T-helper 2 cell treated with Interferon-gamma antibody and Interleukin-4, amounts not matched to agents 5 μg/mL and 100 μg/mL, for 36 hours (primary cell): Measurements from ENCODE around the gene SECISBP2L.

Experiments
- DNase-seq: peaks from one replicate; pipeline ENCODE4 v3.0.0; 2021; ENCODE audit warnings: low spot score
- H3K27ac Mint-ChIP-seq: one replicate; pipeline ENCODE4 v1.8.0; 2021; ENCODE audit warnings: mild to moderate bottlenecking, mixed read lengths
- H3K27me3 Mint-ChIP-seq: one replicate; pipeline ENCODE4 v1.8.0; 2021; ENCODE audit warnings: low read depth, mixed read lengths
- H3K36me3 Mint-ChIP-seq: one replicate; pipeline ENCODE4 v1.8.0; 2021; ENCODE audit warnings: low read depth, mixed read lengths
- H3K4me1 Mint-ChIP-seq: one replicate; pipeline ENCODE4 v1.8.0; 2021; ENCODE audit warnings: low read depth, mixed read lengths
- H3K4me3 Mint-ChIP-seq: one replicate; pipeline ENCODE4 v1.8.0; 2022; ENCODE audit warnings: mild to moderate bottlenecking, moderate library complexity, mixed read lengths
- H3K9me3 Mint-ChIP-seq: one replicate; pipeline ENCODE4 v1.8.0; 2021; ENCODE audit warnings: mixed read lengths

Gene SECISBP2L

DNA sequence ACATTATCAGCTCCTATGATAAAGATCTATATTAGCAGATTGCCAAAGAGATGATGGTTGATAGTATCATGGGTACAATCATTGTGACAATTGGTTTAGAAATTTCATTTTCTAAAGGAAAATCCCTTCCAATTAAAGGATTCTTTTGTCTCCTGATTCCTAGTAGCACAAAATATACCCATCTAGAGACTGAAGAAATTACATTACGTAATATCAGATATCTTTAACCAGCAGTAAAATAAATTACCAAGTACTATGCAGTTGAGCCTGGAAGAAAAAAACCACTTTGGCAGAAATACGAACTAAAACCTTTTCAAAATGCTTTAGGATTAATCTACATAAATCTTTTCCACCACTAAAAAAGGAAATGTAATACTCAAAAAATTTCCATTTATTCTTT lies 46.9 kb downstream of the SECISBP2L start:
- Mint-ChIP-seq H3K9me3 (peaks cover 13% of the 10 kb centered on the region), H3K27ac (no peak overlapping the region), H3K4me3 (no peak overlapping the region), H3K4me1 (no peaks in the 10 kb centered on the region), H3K36me3 (peaks cover 35% of the 10 kb centered on the region), H3K27me3 (no peaks in the 10 kb centered on the region)
- DNase-seq: no peak

GRCh38 chr15:48996276-48996675 lies 50.0 kb downstream of the SECISBP2L start:
- Mint-ChIP-seq H3K4me3 (no peak overlapping the region), H3K36me3 (peaks cover 41% of the 10 kb centered on the region), H3K27ac (no peak overlapping the region), H3K9me3 (no peaks in the 10 kb centered on the region), H3K4me1 (no peaks in the 10 kb centered on the region), H3K27me3 (no peaks in the 10 kb centered on the region)
- no peak for DNase-seq

DNA sequence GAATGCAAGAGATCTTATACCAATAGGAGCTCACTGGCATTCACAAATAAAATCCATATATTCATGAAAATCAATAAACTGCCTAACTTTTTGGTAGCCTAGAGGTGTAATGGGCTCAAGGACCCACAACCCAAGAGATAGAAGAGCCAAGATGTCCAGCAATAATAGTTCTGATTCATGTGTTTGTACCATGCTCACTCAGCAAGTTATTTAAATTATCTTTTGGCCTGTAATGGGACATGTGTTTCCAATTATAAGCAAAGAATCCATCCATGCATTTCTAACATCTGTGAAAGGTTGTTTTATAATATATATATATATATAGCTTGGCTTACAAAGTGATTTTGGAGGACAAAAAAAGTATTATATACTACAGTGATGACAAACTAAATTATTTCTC lies 52.9 kb downstream of the SECISBP2L start:
- H3K9me3 Mint-ChIP-seq: no peaks in the 10 kb centered on the region

DNA sequence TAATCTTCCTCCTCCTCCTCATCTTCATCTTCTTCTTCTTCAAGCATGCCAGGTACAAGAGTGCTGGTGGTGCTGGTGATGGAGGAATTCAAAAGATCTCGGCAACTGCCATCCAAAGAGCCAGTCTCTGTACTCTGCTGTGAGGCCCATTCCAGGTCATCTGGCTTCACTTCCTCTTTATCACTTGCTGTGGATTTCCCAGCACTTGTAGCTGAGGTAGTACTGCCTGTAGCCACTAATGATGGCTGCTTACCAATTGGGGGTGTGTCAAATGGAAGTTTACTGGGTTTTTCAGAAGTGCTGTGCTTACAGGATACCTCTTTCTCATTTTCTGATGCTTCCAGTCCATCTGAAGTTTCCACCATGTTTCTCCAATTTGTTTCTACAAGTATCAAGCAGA lies 53.7 kb downstream of the SECISBP2L start:
- Mint-ChIP-seq H3K4me1 (no peaks in the 10 kb centered on the region), H3K4me3 (no peak overlapping the region), H3K36me3 (peaks cover 38% of the 10 kb centered on the region), H3K27ac (no peak overlapping the region), H3K27me3 (no peaks in the 10 kb centered on the region), H3K9me3 (no peaks in the 10 kb centered on the region)
- no peak for DNase-seq

More for the DNA sequence above, 52.9 kb downstream of the SECISBP2L start:
- Mint-ChIP-seq H3K4me3 (no peak overlapping the region), H3K27me3 (no peaks in the 10 kb centered on the region), H3K27ac (no peak overlapping the region), H3K36me3 (peaks cover 39% of the 10 kb centered on the region), H3K4me1 (no peaks in the 10 kb centered on the region)
- DNase-seq: no peak

DNA sequence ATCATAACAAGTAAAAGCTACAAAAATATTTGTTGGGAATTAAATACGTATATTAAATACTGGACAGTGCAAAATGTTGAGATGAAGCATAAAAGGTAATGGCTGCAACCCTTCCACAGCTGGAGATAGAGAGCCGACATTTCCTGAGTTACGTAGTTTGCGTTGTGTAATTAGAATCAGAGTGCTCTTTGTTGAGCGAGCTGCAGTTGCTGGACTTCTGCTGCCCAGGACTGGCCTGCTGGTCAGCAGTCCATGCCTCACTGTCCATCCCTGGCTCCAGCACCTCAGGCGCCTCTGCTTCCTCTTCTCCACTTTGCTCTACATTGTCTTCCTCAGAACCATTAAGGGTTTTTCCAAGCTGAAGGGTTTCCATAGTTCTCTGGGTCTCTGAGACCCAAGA lies 54.1 kb downstream of the SECISBP2L start:
- Mint-ChIP-seq H3K27ac (no peak overlapping the region), H3K9me3 (no peaks in the 10 kb centered on the region), H3K4me3 (no peak overlapping the region), H3K27me3 (no peaks in the 10 kb centered on the region), H3K36me3 (peaks cover 33% of the 10 kb centered on the region), H3K4me1 (no peaks in the 10 kb centered on the region)
- no peak for DNase-seq

DNA sequence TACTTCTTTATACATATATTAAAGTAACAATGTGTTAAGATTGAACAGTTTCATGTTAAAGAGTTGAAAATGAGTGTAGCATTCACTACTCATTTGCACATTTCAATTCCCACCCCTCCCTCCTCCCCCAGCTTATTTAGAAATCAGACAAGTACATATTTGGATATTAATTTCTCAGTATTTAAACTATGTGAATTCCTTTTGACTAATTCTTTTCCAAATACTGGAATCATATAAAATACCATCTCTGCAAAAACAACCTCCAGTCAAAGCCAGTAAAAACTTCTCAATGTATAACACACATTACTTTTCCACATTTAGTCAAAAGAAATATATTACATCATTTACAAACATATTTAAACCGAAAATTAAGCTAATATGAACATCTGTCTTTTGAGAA lies 57.1 kb downstream of the SECISBP2L start:
- Mint-ChIP-seq H3K27ac (no peak overlapping the region), H3K9me3 (no peaks in the 10 kb centered on the region), H3K27me3 (peaks cover 2% of the 10 kb centered on the region), H3K36me3 (peaks cover 22% of the 10 kb centered on the region), H3K4me3 (no peak overlapping the region), H3K4me1 (no peaks in the 10 kb centered on the region)
- no peak for DNase-seq

DNA sequence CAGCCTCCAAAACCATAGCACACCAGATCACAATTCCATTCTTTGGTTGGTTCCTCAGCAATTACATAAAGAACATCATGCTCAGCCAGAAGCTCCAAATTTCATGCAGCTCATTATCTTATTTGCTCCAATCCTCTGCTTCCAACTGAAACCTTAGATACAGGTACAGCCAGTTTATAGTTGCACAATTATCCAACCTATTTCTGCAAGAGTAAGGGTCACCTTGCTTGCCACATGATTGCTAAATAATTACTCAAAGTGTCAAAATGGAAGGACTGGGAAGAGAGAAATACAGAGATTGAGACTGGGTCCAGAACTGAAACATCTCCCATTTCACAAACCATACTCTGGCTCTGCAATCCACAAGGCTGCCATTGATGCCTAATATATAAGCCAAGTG lies 59.1 kb downstream of the SECISBP2L start:
- Mint-ChIP-seq H3K4me1 (no peaks in the 10 kb centered on the region), H3K27me3 (peaks cover 2% of the 10 kb centered on the region), H3K27ac (no peak overlapping the region), H3K4me3 (no peak overlapping the region), H3K9me3 (no peaks in the 10 kb centered on the region), H3K36me3 (peaks cover 9% of the 10 kb centered on the region)
- no peak for DNase-seq

DNA sequence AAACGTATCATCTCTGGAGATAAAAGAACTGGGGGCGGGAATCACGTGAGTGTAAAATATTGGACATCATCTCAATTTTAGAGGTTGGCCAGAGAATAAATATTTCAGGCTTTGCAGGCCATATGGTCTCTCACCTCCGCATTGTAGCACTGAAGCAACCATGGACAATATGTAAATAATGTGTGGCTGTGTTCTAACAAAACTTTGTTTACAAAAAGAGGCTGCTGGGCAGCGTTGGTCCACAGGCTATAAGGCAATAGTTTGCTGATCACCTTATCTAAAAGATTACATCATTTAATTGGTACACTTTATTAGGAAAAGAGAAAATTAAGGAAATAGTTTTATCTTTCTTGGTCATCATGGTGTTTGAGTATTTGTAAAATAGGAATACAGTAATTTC lies 60.0 kb downstream of the SECISBP2L start:
- Mint-ChIP-seq H3K27me3 (peaks cover 5% of the 10 kb centered on the region), H3K27ac (no peak overlapping the region), H3K4me1 (no peaks in the 10 kb centered on the region), H3K4me3 (no peak overlapping the region), H3K9me3 (no peaks in the 10 kb centered on the region), H3K36me3 (peaks cover 6% of the 10 kb centered on the region)
- DNase-seq: no peak

- DNase-seq: no peak
- Mint-ChIP-seq H3K27me3 (peaks cover 5% of the 10 kb centered on the region), H3K4me1 (no peaks in the 10 kb centered on the region), H3K36me3 (peaks cover 4% of the 10 kb centered on the region), H3K27ac (no peak overlapping the region), H3K9me3 (no peaks in the 10 kb centered on the region), H3K4me3 (no peak overlapping the region)
Measured at GRCh38 chr15:48985516-48985915, 60.7 kb downstream of the SECISBP2L start.

- no peak for DNase-seq
- H3K9me3 Mint-ChIP-seq: no peaks in the 10 kb centered on the region
- H3K4me1 Mint-ChIP-seq: no peaks in the 10 kb centered on the region
- no peak overlapping the region for H3K4me3 Mint-ChIP-seq
- peaks cover 5% of the 10 kb centered on the region for H3K27me3 Mint-ChIP-seq
- peaks cover 1% of the 10 kb centered on the region for H3K36me3 Mint-ChIP-seq
- no peak overlapping the region for H3K27ac Mint-ChIP-seq
Measured at GRCh38 chr15:48984811-48985352, 61.4 kb downstream of the SECISBP2L start.

DNA sequence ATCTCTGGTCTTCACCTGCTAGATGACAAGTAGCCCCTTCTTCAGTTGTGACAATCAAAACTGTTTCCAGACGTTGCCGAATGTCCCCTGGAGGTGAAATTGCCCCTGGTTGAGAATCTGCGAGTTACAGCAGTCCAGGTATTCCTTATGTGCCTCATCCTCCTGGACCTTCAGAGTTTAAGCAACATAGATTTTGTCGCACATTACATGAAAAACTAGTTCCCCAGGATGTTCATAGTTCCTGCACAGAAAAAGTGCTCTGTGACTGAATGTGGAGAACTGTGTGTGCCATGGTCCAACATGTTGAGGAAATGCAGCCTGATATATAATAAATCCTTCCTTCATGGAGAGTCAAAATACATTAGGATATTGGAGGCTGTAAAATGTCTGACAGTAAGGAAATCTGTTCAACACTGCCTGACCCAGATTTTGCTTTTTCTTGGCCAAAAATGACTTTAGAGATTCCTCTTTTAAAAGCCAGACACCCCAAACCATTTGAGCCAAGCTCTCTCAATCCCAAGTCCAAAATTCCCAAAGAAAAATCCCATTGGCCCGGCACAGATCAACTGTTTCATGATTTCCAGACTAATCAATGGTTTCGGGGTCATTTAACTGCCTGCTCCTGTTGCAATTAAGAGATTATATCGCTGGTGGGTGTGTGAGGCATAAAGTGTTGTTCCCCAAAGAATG lies 62.1 kb downstream of the SECISBP2L start:
- no peak overlapping the region for H3K4me3 Mint-ChIP-seq
- no peak for DNase-seq
- H3K27me3 Mint-ChIP-seq: peaks cover 5% of the 10 kb centered on the region
- peaks cover 1% of the 10 kb centered on the region for H3K36me3 Mint-ChIP-seq
- no peak overlapping the region for H3K27ac Mint-ChIP-seq
- no peaks in the 10 kb centered on the region for H3K4me1 Mint-ChIP-seq
- H3K9me3 Mint-ChIP-seq: no peaks in the 10 kb centered on the region

GRCh38 chr15:48983300-48983699 lies 62.9 kb downstream of the SECISBP2L start:
- Mint-ChIP-seq H3K27ac (no peak overlapping the region), H3K4me3 (no peak overlapping the region), H3K36me3 (peaks cover 1% of the 10 kb centered on the region), H3K4me1 (peaks cover 2% of the 10 kb centered on the region), H3K27me3 (peaks cover 5% of the 10 kb centered on the region), H3K9me3 (no peaks in the 10 kb centered on the region)
- no peak for DNase-seq

GRCh38 chr15:48981941-48982340 lies 64.3 kb downstream of the SECISBP2L start:
- Mint-ChIP-seq H3K27me3 (peaks cover 5% of the 10 kb centered on the region), H3K4me3 (no peak overlapping the region), H3K36me3 (peaks cover under 1% of the 10 kb centered on the region), H3K9me3 (no peaks in the 10 kb centered on the region), H3K27ac (no peak overlapping the region), H3K4me1 (peaks cover 2% of the 10 kb centered on the region)
- no peak for DNase-seq

DNA sequence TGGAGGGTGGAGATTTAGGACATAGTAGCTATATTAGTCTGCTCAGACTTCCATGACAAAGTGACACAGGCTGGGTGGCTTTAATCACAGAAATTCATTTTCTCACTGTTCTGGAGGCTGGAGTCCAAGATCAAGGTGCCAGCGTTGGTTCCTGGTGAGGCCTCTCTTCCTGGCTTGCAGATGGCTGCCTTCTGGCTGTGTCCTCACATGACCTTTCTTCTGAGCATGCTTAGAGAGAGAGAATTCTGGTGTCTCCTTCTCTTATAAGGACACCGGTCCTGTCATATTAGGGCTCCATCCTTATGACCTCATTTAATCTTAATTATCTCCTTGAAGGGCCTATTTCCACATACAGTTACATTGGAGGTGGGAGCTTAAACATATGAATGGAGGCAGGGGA lies 67.6 kb downstream of the SECISBP2L start:
- Mint-ChIP-seq H3K27ac (no peak overlapping the region), H3K4me3 (no peak overlapping the region), H3K4me1 (peaks cover 10% of the 10 kb centered on the region), H3K27me3 (peaks cover 3% of the 10 kb centered on the region), H3K36me3 (no peaks in the 10 kb centered on the region), H3K9me3 (no peaks in the 10 kb centered on the region)
- DNase-seq: no peak
